T-helper 2 cell (primary cell): ENCODE data around the gene C1orf87.

Experiments
- DNase-seq, 5 experiments: peaks; one replicate each; pipeline versions ENCODE4 v3.0.0 to v3.0.0-alpha.2; 2012 to 2022

C1orf87 gene

GRCh38 chr1:60059468-60059867, 14.1 kb downstream of the C1orf87 start:
- no peak for DNase-seq

GRCh38 chr1:60055336-60055735, 18.2 kb downstream of the C1orf87 start:
- DNase-seq = no peak

- DNase-seq = no peak
These were observed 19.2 kb downstream of the C1orf87 start for GRCh38 chr1:60054374-60054773.

- no peak for DNase-seq
These were observed 21.0 kb downstream of the C1orf87 start for GRCh38 chr1:60052601-60053000.

GRCh38 chr1:60051191-60051590, 22.4 kb downstream of the C1orf87 start:
- no peak for DNase-seq

- DNase-seq = no peak
These were observed 24.4 kb downstream of the C1orf87 start for GRCh38 chr1:60049188-60049587.

- no peak for DNase-seq
These were observed 28.7 kb downstream of the C1orf87 start for GRCh38 chr1:60044881-60045280.

GRCh38 chr1:60041783-60042182, 31.8 kb downstream of the C1orf87 start:
- DNase-seq = no peak

- DNase-seq = no peak
These were observed 35.9 kb downstream of the C1orf87 start for GRCh38 chr1:60037669-60038068.

GRCh38 chr1:60036856-60037460, 36.6 kb downstream of the C1orf87 start:
- DNase-seq = no peak

GRCh38 chr1:60035921-60036320, 37.6 kb downstream of the C1orf87 start:
- DNase-seq = no peak

GRCh38 chr1:60034999-60035398, 38.6 kb downstream of the C1orf87 start:
- DNase-seq = no peak

- no peak for DNase-seq
These were observed 40.5 kb downstream of the C1orf87 start for GRCh38 chr1:60033066-60033465.

- DNase-seq = no peak
These were observed 42.4 kb downstream of the C1orf87 start for GRCh38 chr1:60031146-60031545.

GRCh38 chr1:60025552-60025951, 48.0 kb downstream of the C1orf87 start:
- no peak for DNase-seq

GRCh38 chr1:60017508-60018205, 55.9 kb downstream of the C1orf87 start:
- DNase-seq = no peak

GRCh38 chr1:60010690-60011089, 62.9 kb downstream of the C1orf87 start:
- DNase-seq = no peak

GRCh38 chr1:60008500-60008899, 65.1 kb downstream of the C1orf87 start:
- peak in 1 of 5 experiments; percentile 4 for DNase-seq

- no peak for DNase-seq
These were observed 72.9 kb downstream of the C1orf87 start for GRCh38 chr1:60000625-60001024.

- DNase-seq = no peak
These were observed 73.8 kb downstream of the C1orf87 start for GRCh38 chr1:59999746-60000145.

GRCh38 chr1:59999006-59999405, 74.6 kb downstream of the C1orf87 start:
- no peak for DNase-seq

GRCh38 chr1:59997479-59998115, 76.0 kb downstream of the C1orf87 start:
- DNase-seq = no peak

- no peak for DNase-seq
These were observed 79.0 kb downstream of the C1orf87 start for GRCh38 chr1:59994302-59995198.
